ENCODE results near the gene RHEB. TPM values are rescaled to one million over a fixed set of nuclear protein-coding genes. Genes with fewer than 3 reads are reported as not detected.

The RHEB gene
- total RNA-seq, 1 donor from 2014 or later, result 113 TPM

GRCh38 chr7:151420144-151420543 lies 99.6 kb downstream of the RHEB start:
- no peak overlapping the region for H3K27ac ChIP-seq (replicated peaks)
- intact Hi-C loops (cut with micrococcal nuclease), result no loop called here
- no peaks in the 10 kb centered on the region for H3K4me1 ChIP-seq
- DNase-seq, result no peak
- H3K4me3 ChIP-seq, result no peak overlapping the region
- no peak for TF ChIP-seq CTCF (IDR thresholded peaks at IDR 0.05; ENCODE audit: borderline replicate concordance)
- H3K9me3 ChIP-seq (replicated peaks), result peaks cover 18% of the 10 kb centered on the region
- no peaks in the 10 kb centered on the region for H3K36me3 ChIP-seq
- H3K27me3 ChIP-seq (ENCODE audit: low read depth), result peaks cover 31% of the 10 kb centered on the region

GRCh38 chr7:151416941-151417315 lies 102.8 kb downstream of the RHEB start:
- no peaks in the 10 kb centered on the region for H3K4me1 ChIP-seq
- intact Hi-C loops (cut with micrococcal nuclease), result no loop called here
- DNase-seq, result no peak
- no peak overlapping the region for H3K4me3 ChIP-seq
- no peak for TF ChIP-seq CTCF (IDR thresholded peaks at IDR 0.05; ENCODE audit: borderline replicate concordance)
- no peak overlapping the region for H3K27ac ChIP-seq (replicated peaks)
- H3K36me3 ChIP-seq, result no peaks in the 10 kb centered on the region
- H3K9me3 ChIP-seq (replicated peaks), result peaks cover 18% of the 10 kb centered on the region
- H3K27me3 ChIP-seq (ENCODE audit: low read depth), result peaks cover 61% of the 10 kb centered on the region

GRCh38 chr7:151416112-151416940 lies 103.4 kb downstream of the RHEB start:
- TF ChIP-seq CTCF (IDR thresholded peaks at IDR 0.05; ENCODE audit: borderline replicate concordance), result no peak
- DNase-seq, result no peak
- no peaks in the 10 kb centered on the region for H3K4me1 ChIP-seq
- intact Hi-C loops (cut with micrococcal nuclease), result no loop called here
- no peak overlapping the region for H3K27ac ChIP-seq (replicated peaks)
- H3K27me3 ChIP-seq (ENCODE audit: low read depth), result peaks cover 64% of the 10 kb centered on the region
- no peaks in the 10 kb centered on the region for H3K36me3 ChIP-seq
- H3K9me3 ChIP-seq (replicated peaks), result peaks cover 18% of the 10 kb centered on the region
- no peak overlapping the region for H3K4me3 ChIP-seq

Small RNA genes lying within 50 kb of the gene (microRNA-seq; reads per million reads assigned to microRNA genes)
- gene MIR3907, result not detected

Other genes with a start within 250 kb of the RHEB start
- 39.5 TPM for gene NUB1, start 178.1 kb downstream of the RHEB start, total RNA-seq
- 0.16 TPM for gene WDR86, start 109.9 kb downstream of the RHEB start, total RNA-seq
- 0.41 TPM for gene CRYGN, start 79.8 kb downstream of the RHEB start, total RNA-seq

Measured in left ventricle myocardium inferior (tissue), 1 donor.